ENCODE measurements around the gene UBE2V1. TPM values are rescaled to one million over a fixed set of nuclear protein-coding genes. Genes with fewer than 3 reads are reported as not detected.

UBE2V1 gene
- total and polyA plus RNA-seq, 7 donors, result 55.0 to 117 (median 80.4) TPM

- H3K27ac ChIP-seq, result peak overlapping the region; percentile 19 to 95 (median 90)
- H3K4me1 ChIP-seq, result peaks cover 0 to 75% (median 65%) of the 10 kb centered on the region in 4 donors
- no peaks in the 10 kb centered on the region for H3K9me3 ChIP-seq
- H3K36me3 ChIP-seq, result peaks cover 0 to 13% (median 0%) of the 10 kb centered on the region in 4 donors
- DNase-seq, result no peak
- no peak overlapping the region for H3K4me3 ChIP-seq
- H3K27me3 ChIP-seq, result no peaks in the 10 kb centered on the region
- intact Hi-C loops (cut with DNase I), result loop anchor here (2.0 kb wide), 1 partner anchor 18 kb away; no protein-coding TSS in a partner anchor
- 49 to 69% methylated on average over 10 of the region's 10 CpGs for WGBS, 2 donors
- TF ChIP-seq, protein P1, sequence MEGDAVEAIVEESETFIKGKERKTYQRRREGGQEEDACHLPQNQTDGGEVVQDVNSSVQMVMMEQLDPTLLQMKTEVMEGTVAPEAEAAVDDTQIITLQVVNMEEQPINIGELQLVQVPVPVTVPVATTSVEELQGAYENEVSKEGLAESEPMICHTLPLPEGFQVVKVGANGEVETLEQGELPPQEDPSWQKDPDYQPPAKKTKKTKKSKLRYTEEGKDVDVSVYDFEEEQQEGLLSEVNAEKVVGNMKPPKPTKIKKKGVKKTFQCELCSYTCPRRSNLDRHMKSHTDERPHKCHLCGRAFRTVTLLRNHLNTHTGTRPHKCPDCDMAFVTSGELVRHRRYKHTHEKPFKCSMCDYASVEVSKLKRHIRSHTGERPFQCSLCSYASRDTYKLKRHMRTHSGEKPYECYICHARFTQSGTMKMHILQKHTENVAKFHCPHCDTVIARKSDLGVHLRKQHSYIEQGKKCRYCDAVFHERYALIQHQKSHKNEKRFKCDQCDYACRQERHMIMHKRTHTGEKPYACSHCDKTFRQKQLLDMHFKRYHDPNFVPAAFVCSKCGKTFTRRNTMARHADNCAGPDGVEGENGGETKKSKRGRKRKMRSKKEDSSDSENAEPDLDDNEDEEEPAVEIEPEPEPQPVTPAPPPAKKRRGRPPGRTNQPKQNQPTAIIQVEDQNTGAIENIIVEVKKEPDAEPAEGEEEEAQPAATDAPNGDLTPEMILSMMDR (IDR thresholded peaks at IDR 0.05), result no peak
- TF ChIP-seq POLR2AphosphoS5 (IDR thresholded peaks at IDR 0.05) (no peak), EP300 (IDR thresholded peaks at IDR 0.05) (no peak), POLR2A (IDR thresholded peaks at IDR 0.05) (no peak)
Measured at GRCh38 chr20:50151034-50151743, 38.2 kb upstream of the UBE2V1 start.

DNA sequence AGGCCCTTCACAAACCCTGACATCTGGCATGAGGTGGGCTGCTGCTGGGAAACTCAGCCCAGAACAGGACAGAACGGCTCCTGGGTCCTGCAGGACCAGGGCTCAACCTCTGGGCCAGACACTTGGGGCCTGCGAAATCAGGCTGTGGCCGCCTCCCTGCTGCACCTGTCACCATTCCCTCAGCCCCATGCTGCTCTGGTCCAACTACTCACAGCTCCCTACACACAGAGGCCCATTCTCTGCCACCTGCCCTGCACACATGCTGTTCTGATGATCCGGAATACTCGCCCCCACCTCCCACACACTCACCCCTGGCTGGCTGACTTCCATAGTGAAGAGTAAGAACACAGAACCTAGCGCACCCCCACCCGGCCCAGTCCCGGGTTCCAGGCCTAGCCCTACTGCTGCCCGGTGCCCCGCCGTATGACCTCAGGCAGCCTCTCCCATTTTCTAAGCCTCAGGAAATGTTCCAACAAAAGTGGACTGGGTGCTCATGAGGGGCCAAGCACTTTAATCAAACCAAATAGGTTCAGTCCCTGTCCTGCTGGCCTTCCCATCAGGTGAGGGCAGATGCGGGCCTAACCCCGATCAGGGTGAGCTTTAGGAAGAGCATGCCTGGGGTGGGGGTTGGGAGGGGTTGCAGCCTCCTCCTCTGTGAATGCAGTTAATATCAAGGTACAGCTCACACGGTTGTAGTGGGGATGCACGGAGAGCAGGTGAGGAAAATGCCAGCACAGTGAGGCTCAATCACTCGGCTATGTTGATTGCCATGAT lies 36.7 kb upstream of the UBE2V1 start:
- intact Hi-C loops (cut with DNase I), result loop anchor here (2.0 kb wide), 1 partner anchor 17 kb away; no protein-coding TSS in a partner anchor
- Histone ChIP-seq H3K4me3 (no peak overlapping the region), H3K36me3 (peaks cover 0 to 13% (median 0%) of the 10 kb centered on the region in 4 donors), H3K4me1 (peaks cover 0 to 91% (median 68%) of the 10 kb centered on the region in 4 donors), H3K9me3 (no peaks in the 10 kb centered on the region), H3K27me3 (no peaks in the 10 kb centered on the region), H3K27ac (peak overlapping the region in 3 of 4 donors; percentile 88 to 95 (median 93))
- WGBS, 2 donors, result 42 to 79% methylated on average over 16 of the region's 16 CpGs
- TF ChIP-seq EP300 (IDR thresholded peaks at IDR 0.05), result no peak
- TF ChIP-seq POLR2A (IDR thresholded peaks at IDR 0.05), result no peak
- TF ChIP-seq, protein P1 (IDR thresholded peaks at IDR 0.05), result no peak
- no peak for TF ChIP-seq POLR2AphosphoS5 (IDR thresholded peaks at IDR 0.05)
- DNase-seq, result no peak

DNA sequence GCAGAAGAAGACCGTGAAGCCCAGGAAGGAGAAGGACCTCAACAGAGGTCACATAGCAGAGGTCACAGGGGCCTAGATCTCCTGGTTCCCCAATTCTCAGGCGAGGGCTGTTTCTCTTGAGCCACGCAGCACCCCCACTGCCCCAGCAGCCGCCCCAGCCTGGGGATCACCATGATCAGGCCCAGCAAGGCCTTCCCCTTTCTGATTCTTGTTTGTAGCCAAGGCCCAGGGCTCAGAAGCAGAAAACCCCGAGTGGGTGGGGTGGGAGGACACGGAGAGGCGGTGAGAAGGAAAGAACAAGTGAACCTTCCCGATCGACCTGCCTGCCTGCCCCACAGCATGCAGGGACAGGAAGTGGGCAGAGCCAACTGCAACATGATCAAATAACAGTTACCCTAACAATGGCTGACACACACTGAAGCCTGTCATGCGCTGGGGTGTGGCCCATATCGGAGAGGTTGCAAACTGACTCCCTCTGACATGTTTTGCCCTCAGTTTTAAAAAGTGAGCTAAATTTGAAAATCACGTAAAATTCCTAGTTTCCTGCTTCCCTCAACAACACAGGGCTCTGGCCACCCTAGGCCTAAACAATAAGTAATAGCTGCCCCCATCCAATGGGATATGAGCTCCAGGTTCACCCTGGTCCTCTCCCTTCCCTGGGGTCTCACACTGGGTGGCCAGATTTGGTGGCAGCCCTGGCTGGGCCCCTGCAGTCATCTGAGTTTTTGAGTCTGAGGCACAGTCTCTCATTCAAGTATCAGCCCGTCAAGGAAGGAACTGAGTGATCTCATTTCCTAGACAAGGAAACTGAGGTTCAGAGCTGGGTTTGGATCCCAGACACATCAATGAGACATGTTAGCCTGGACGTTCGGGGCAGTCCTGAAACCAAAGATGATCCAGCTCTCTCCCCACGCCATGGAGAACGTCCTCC lies 34.0 kb upstream of the UBE2V1 start:
- DNase-seq, result no peak
- TF ChIP-seq, protein P1 (IDR thresholded peaks at IDR 0.05), result no peak
- TF ChIP-seq EP300 (IDR thresholded peaks at IDR 0.05) (no peak), POLR2AphosphoS5 (IDR thresholded peaks at IDR 0.05) (no peak), POLR2A (IDR thresholded peaks at IDR 0.05) (no peak)
- Histone ChIP-seq H3K27ac (peak overlapping the region; percentile 44 to 79 (median 60)), H3K4me3 (no peak overlapping the region), H3K27me3 (no peaks in the 10 kb centered on the region), H3K36me3 (peaks cover 8 to 28% (median 10%) of the 10 kb centered on the region in 4 donors), H3K9me3 (no peaks in the 10 kb centered on the region), H3K4me1 (peaks cover 0 to 87% (median 63%) of the 10 kb centered on the region in 4 donors)
- intact Hi-C loops (cut with DNase I), result no loop called here
- 39 to 57% methylated on average over 17 of the region's 17 CpGs for WGBS, 2 donors

DNA sequence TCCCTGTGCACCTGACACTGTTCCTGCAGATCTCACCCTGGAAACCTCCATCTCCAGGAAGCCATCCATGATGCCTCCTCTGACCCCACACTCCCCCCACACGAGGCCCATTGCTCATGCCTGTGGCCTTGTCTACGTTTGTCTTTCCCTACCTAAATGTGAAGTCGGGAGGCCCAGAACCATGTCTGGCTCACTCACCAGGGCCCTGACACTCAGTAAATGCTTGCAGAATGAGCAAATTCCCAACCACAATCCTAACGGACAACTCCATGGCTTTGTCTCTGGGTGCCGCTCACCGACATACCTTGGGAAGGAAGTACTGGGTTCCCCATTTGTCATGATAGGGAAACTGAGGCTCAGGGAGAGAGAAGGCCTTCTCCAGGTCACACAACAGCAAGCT lies 33.3 kb upstream of the UBE2V1 start:
- H3K27ac ChIP-seq, result peak overlapping the region; percentile 44 to 79 (median 60)
- H3K4me1 ChIP-seq, result peaks cover 0 to 79% (median 55%) of the 10 kb centered on the region in 4 donors
- TF ChIP-seq, protein P1 (IDR thresholded peaks at IDR 0.05), result no peak
- TF ChIP-seq POLR2AphosphoS5 (IDR thresholded peaks at IDR 0.05) (no peak), POLR2A (IDR thresholded peaks at IDR 0.05) (no peak), EP300 (IDR thresholded peaks at IDR 0.05) (no peak)
- H3K27me3 ChIP-seq, result no peaks in the 10 kb centered on the region
- 91 to 92% methylated on average over 6 of the region's 6 CpGs for WGBS, 2 donors
- H3K9me3 ChIP-seq, result no peaks in the 10 kb centered on the region
- H3K4me3 ChIP-seq, result no peak overlapping the region
- H3K36me3 ChIP-seq, result peaks cover 10 to 36% (median 17%) of the 10 kb centered on the region in 4 donors
- intact Hi-C loops (cut with DNase I), result no loop called here
- no peak for DNase-seq
